ENCODE measurements around the gene NEDD4L. TPM values are rescaled to one million over a fixed set of nuclear protein-coding genes. Genes with fewer than 3 reads are reported as not detected.

The NEDD4L gene
- total and polyA plus RNA-seq, 4 donors, result 40.2 to 308 (median 148) TPM

GRCh38 chr18:58337686-58338085 lies 293.7 kb downstream of the NEDD4L start:
- Histone ChIP-seq H3K36me3 (ENCODE audit: control insufficient read depth in 4 of 4, insufficient read depth in 4 of 4, low read length in 4 of 4) (peaks cover 0 to 7% (median 3%) of the 10 kb centered on the region in 4 donors), H3K27ac (ENCODE audit: low read depth in 1 of 2, low read length in 1 of 2) (peak overlapping the region in 1 of 2 donors; percentile 79), H3K27me3 (ENCODE audit: control insufficient read depth in 3 of 3, insufficient read depth in 3 of 3, low read length in 2 of 3) (no peaks in the 10 kb centered on the region), H3K9ac (ENCODE audit: insufficient read depth in 1 of 2, low read length in 2 of 2) (no peak overlapping the region), H3K4me3 (no peak overlapping the region), H3K9me3 (ENCODE audit: control insufficient read depth in 4 of 4, insufficient read depth in 3 of 4, low read length in 3 of 4) (no peaks in the 10 kb centered on the region), H3K4me1 (ENCODE audit: control insufficient read depth in 5 of 5, insufficient read depth in 5 of 5, low read length in 5 of 5) (peaks cover 0 to 31% (median 19%) of the 10 kb centered on the region in 5 donors)
- ATAC-seq (ENCODE audit: insufficient read depth, low FRiP score) (no peak), DNase-seq (peak; percentile 77 to 89 (median 89))
- WGBS, 2 donors, result 47 to 64% methylated on average over 5 of the region's 5 CpGs
- TF ChIP-seq CTCF (IDR thresholded peaks at IDR 0.05; ENCODE audit: control extremely low read depth, extremely low read depth), result no peak

- no peak for TF ChIP-seq CTCF (IDR thresholded peaks at IDR 0.05; ENCODE audit: control extremely low read depth, extremely low read depth)
- peaks cover 0 to 9% (median 4%) of the 10 kb centered on the region in 4 donors for H3K36me3 ChIP-seq (ENCODE audit: control insufficient read depth in 4 of 4, insufficient read depth in 4 of 4, low read length in 4 of 4)
- H3K9me3 ChIP-seq (ENCODE audit: control insufficient read depth in 4 of 4, insufficient read depth in 3 of 4, low read length in 3 of 4), result no peaks in the 10 kb centered on the region
- no peak overlapping the region for H3K4me3 ChIP-seq
- 85 to 90% methylated on average over 3 of the region's 3 CpGs for WGBS, 2 donors
- DNase-seq (no peak), ATAC-seq (ENCODE audit: insufficient read depth, low FRiP score) (no peak)
- no peaks in the 10 kb centered on the region for H3K27me3 ChIP-seq (ENCODE audit: control insufficient read depth in 3 of 3, insufficient read depth in 3 of 3, low read length in 2 of 3)
- H3K27ac ChIP-seq (ENCODE audit: low read depth in 1 of 2, low read length in 1 of 2), result peak overlapping the region in 1 of 2 donors; percentile 79
- no peak overlapping the region for H3K9ac ChIP-seq (ENCODE audit: insufficient read depth in 1 of 2, low read length in 2 of 2)
- H3K4me1 ChIP-seq (ENCODE audit: control insufficient read depth in 5 of 5, insufficient read depth in 5 of 5, low read length in 5 of 5), result peaks cover 0 to 31% (median 19%) of the 10 kb centered on the region in 5 donors
These were observed 294.1 kb downstream of the NEDD4L start for GRCh38 chr18:58338141-58338540.

- DNase-seq (peak; percentile 81 to 85 (median 82)), ATAC-seq (ENCODE audit: insufficient read depth, low FRiP score) (no peak)
- no peak for TF ChIP-seq CTCF (IDR thresholded peaks at IDR 0.05; ENCODE audit: control extremely low read depth, extremely low read depth)
- H3K27me3 ChIP-seq (ENCODE audit: control insufficient read depth in 3 of 3, insufficient read depth in 3 of 3, low read length in 2 of 3), result no peaks in the 10 kb centered on the region
- peaks cover 0 to 31% (median 19%) of the 10 kb centered on the region in 5 donors for H3K4me1 ChIP-seq (ENCODE audit: control insufficient read depth in 5 of 5, insufficient read depth in 5 of 5, low read length in 5 of 5)
- no peaks in the 10 kb centered on the region for H3K9me3 ChIP-seq (ENCODE audit: control insufficient read depth in 4 of 4, insufficient read depth in 3 of 4, low read length in 3 of 4)
- no peak overlapping the region for H3K27ac ChIP-seq (ENCODE audit: low read depth in 1 of 2, low read length in 1 of 2)
- peaks cover 0 to 7% (median 4%) of the 10 kb centered on the region in 4 donors for H3K36me3 ChIP-seq (ENCODE audit: control insufficient read depth in 4 of 4, insufficient read depth in 4 of 4, low read length in 4 of 4)
- WGBS, 2 donors, result 53 to 69% methylated on average over 9 of the region's 9 CpGs
- no peak overlapping the region for H3K4me3 ChIP-seq
- peak overlapping the region in 1 of 2 donors; percentile 42 for H3K9ac ChIP-seq (ENCODE audit: insufficient read depth in 1 of 2, low read length in 2 of 2)
These were observed 295.1 kb downstream of the NEDD4L start for GRCh38 chr18:58338961-58339592.

Data from lung (tissue), 12 donors.